Epithelial cell of proximal tubule (primary cell): ENCODE data around the gene METRNL. TPM values are rescaled to one million over a fixed set of nuclear protein-coding genes. Genes with fewer than 3 reads are reported as not detected.

ENCODE experiments used
- DNase-seq: peaks from one replicate; pipeline ENCODE4 v3.0.0-alpha.2; 2011; ENCODE audit warnings: low read depth
- H3K4me3 ChIP-seq: 2 replicates; pipeline ENCODE4 v1.5.1; 2011; ENCODE audit warnings: low read depth, mild to moderate bottlenecking, low read length
- CTCF ChIP-seq: conservative IDR thresholded peaks from 2 replicates; pipeline ENCODE4 v1.5.1; 2012; ENCODE audit warnings: low read depth, mild to moderate bottlenecking, low read length
- total RNA-seq: library from RNA; depleted of rRNA; stranded (reverse); fragments of >200 nt; gene quantifications from 2 replicates; pipeline ENCODE4 v1.2.3, GENCODE V29; 2015

METRNL gene
- total RNA-seq, 1 donor from 2014 or later: 11.9 TPM

GRCh38 chr17:83077939-83078338, 1.5 kb upstream of the METRNL start:
- DNase-seq: no peak
- no peak for TF ChIP-seq CTCF
- no peak overlapping the region for H3K4me3 ChIP-seq

- DNase-seq: no peak
- H3K4me3 ChIP-seq: peak overlapping the region; percentile 48
- TF ChIP-seq CTCF: no peak
These were observed 744 bp upstream of the METRNL start for GRCh38 chr17:83078378-83079351.

GRCh38 chr17:83079766-83080578, 563 bp downstream of the METRNL start:
- TF ChIP-seq CTCF: no peak
- H3K4me3 ChIP-seq: peak overlapping the region; percentile 42
- no peak for DNase-seq

GRCh38 chr17:83080579-83080857, 1.1 kb downstream of the METRNL start:
- DNase-seq: no peak
- TF ChIP-seq CTCF: no peak
- peak overlapping the region; percentile 42 for H3K4me3 ChIP-seq

- no peak for TF ChIP-seq CTCF
- peak overlapping the region; percentile 42 for H3K4me3 ChIP-seq
- no peak for DNase-seq
These were observed 1.7 kb downstream of the METRNL start for GRCh38 chr17:83080858-83081683.

GRCh38 chr17:83081684-83082201, 2.3 kb downstream of the METRNL start:
- no peak for TF ChIP-seq CTCF
- DNase-seq: no peak
- H3K4me3 ChIP-seq: peak overlapping the region; percentile 42
